OCI-LY1 (cell line): ENCODE measurements around the gene OPN4.

Experiments
- CTCF ChIP-seq: fragments of 200-600 bp; sonication (generic), shearing (Covaris generic); IDR thresholded peaks from 2 replicates; pipeline ENCODE4 v1.5.1; 2017; ENCODE audit warnings: mild to moderate bottlenecking, antibody characterized with exemption, low read length, moderate library complexity, mixed read lengths
- EZH2 ChIP-seq: fragments of 200-600 bp; sonication (generic), shearing (Covaris generic); IDR thresholded peaks from 2 replicates; pipeline ENCODE4 v1.8.0; 2017; ENCODE audit warnings: borderline replicate concordance, mixed run types, mild to moderate bottlenecking, antibody characterized with exemption, low read length, moderate library complexity, mixed read lengths

GRCh38 chr10:86688398-86688921, 34.1 kb downstream of the OPN4 start:
- peak; percentile 75 for TF ChIP-seq CTCF
- TF ChIP-seq EZH2: no peak
